VCaP (cell line): ENCODE measurements around the gene SUPT7L.
"Not testable (repeated sequence)": the region's sequence is repeated elsewhere in the genome, so short reads cannot be mapped to it uniquely, and the experiment has no call there.

ENCODE experiments used
- H3K27ac ChIP-seq: fragments of 450-650 bp; 2 replicates; pipeline ENCODE4 v1.5.1; 2017
- TF ChIP-seq, protein P1 (sequence below): fragments of 450-650 bp; conservative IDR thresholded peaks from 2 replicates; pipeline ENCODE4 v1.5.1; 2017; ENCODE audit warnings: mild to moderate bottlenecking, moderate library complexity

The SUPT7L gene

DNA sequence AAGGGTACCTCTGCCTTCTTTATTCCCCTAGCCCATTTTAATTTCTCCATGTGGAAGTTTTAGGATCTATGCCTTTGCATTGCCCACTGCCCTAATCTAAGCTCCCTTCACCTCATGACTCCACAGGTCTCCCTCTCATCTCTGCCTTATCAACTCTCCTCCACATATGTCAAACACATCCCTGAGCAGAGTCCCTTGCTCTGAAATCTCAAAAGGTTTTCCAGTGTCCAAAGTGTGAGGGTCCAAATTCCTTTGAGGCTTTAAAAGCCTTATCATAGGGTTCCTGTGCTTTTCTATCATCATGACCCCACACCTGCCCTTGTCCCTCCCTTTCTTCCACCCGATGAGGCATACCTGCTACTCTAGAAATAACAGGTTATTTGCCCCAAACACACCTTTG is 38.9 kb upstream of the SUPT7L start:
- H3K27ac ChIP-seq = no peak overlapping the region
- TF ChIP-seq, protein P1, sequence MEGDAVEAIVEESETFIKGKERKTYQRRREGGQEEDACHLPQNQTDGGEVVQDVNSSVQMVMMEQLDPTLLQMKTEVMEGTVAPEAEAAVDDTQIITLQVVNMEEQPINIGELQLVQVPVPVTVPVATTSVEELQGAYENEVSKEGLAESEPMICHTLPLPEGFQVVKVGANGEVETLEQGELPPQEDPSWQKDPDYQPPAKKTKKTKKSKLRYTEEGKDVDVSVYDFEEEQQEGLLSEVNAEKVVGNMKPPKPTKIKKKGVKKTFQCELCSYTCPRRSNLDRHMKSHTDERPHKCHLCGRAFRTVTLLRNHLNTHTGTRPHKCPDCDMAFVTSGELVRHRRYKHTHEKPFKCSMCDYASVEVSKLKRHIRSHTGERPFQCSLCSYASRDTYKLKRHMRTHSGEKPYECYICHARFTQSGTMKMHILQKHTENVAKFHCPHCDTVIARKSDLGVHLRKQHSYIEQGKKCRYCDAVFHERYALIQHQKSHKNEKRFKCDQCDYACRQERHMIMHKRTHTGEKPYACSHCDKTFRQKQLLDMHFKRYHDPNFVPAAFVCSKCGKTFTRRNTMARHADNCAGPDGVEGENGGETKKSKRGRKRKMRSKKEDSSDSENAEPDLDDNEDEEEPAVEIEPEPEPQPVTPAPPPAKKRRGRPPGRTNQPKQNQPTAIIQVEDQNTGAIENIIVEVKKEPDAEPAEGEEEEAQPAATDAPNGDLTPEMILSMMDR = no peak

- TF ChIP-seq, protein P1 = no peak
- no peak overlapping the region for H3K27ac ChIP-seq
Measured at GRCh38 chr2:27701676-27702075, 38.3 kb upstream of the SUPT7L start.

DNA sequence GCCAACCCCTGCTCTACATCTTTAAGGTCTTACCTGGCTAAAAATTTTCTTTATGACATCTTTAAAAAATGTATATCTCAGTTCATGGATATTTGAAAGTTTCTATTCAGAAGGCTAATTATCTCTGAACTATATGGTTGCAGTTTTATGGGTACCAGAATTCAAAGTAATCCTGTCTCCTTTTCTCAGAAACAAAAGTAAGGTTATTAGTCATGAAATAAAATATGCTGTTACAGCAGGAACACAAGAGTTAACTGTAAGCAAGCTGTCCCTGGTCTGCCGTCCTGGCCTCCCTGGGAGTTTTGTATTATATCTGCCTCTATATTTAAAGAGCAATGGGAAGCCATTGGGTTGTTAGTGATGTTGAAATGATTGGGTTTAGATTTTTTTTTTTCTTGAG is 34.2 kb upstream of the SUPT7L start:
- no peak overlapping the region for H3K27ac ChIP-seq
- TF ChIP-seq, protein P1 = no peak

- H3K27ac ChIP-seq = no peak overlapping the region
- TF ChIP-seq, protein P1 = no peak
Measured at GRCh38 chr2:27690052-27690451, 26.6 kb upstream of the SUPT7L start.

DNA sequence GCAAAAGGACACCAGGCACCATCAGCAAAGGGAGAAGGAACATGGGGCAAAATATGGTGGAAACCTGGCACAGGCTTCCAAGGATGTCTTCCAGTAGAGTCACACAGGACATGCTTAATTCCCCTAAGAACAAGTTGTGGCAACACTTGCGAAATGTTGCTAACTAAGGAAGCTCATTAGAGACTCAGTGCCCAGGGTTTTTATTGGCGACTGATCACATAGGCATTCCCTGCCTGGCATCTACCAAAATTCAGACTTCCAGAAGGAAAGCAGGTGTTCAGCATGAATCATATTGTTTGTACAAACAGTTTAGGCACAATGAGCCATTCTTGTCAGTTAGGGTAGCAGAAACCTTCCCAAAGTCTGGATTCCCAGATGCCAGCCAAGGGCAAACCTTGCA is 26.0 kb upstream of the SUPT7L start:
- no peak overlapping the region for H3K27ac ChIP-seq
- TF ChIP-seq, protein P1 = no peak

DNA sequence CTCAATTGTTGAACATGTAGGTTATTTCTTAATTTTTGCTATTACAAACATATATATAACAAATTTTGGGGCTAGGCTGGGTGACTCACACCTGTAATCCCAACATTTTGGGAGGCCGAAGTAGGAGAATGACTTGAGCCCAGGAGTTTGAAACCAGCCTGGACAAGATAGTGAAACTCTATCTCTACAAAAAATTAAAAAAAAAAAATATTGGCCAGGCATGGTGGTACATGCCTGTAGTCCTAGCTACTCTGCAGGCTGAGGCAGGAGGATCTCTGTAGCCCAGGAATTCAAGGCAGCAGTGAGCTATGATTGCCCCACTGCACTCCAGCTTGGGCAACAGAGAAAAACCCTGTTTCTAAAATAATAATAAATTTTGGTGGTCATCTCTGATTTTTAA is 23.8 kb upstream of the SUPT7L start:
- TF ChIP-seq, protein P1 = no peak
- no peak overlapping the region for H3K27ac ChIP-seq

DNA sequence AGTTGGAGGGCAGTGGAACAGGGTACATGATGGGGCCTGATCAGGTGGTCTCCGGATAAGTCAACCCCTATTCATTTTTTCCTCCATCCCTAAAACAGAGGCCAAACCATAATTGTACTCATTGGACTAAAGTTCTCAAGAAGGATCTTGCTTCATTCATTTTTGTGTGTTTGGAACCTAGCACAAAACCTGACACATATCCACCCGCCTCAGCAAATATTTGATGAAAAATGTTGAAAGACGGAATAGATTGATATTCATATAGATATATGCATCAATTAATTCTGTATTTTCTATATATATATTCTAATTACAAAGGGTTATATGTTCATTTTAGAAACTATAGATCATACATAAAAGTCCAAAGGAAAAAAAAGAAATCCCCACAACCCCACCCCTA is 22.2 kb upstream of the SUPT7L start:
- no peak overlapping the region for H3K27ac ChIP-seq
- TF ChIP-seq, protein P1 = no peak

- not testable (repeated sequence) for H3K27ac ChIP-seq
Measured at GRCh38 chr2:27685006-27685405, 21.6 kb upstream of the SUPT7L start.
